Glomerular endothelial cell (primary cell): ENCODE measurements around the gene MTF2. TPM values are rescaled to one million over a fixed set of nuclear protein-coding genes. Genes with fewer than 3 reads are reported as not detected.
A peak's percentile ranks its signal among the peaks of the same experiment; 100 is the strongest.

Experiments
- DNase-seq: peaks from one replicate; pipeline ENCODE4 v3.0.0-alpha.2; 2011; ENCODE audit warnings: low read depth, low spot score; ENCODE audit errors: extremely low read depth
- total RNA-seq: library from RNA; depleted of rRNA; stranded (reverse); fragments of >200 nt; gene quantifications from 2 replicates; pipeline ENCODE4 v1.2.3, GENCODE V29; 2015

The MTF2 gene
- total RNA-seq, 1 donor from 2014 or later, result 19.5 TPM

- peak; percentile 61 for DNase-seq
Measured at GRCh38 chr1:93179886-93180722, 101.0 kb downstream of the MTF2 start, which contains the start of gene TMED5. TMED5 (minus strand) TSS chr1:93180413; CDS start chr1:93180242, 171 bp downstream.

GRCh38 chr1:93180723-93181613 lies 101.9 kb downstream of the MTF2 start, which contains the start of gene CCDC18:
CCDC18 (plus strand) TSS chr1:93180724; CDS start chr1:93183362, 2,638 bp downstream.
- DNase-seq, result no peak

GRCh38 chr1:93186667-93187066 lies 107.6 kb downstream of the MTF2 start:
- no peak for DNase-seq

Other genes with a start within 250 kb of the MTF2 start
- gene RPL5, start 247.2 kb upstream of the MTF2 start, total RNA-seq, result 965 and 1,451 TPM in 2 replicates
- gene DIPK1A, start 117.8 kb upstream of the MTF2 start, total RNA-seq, result 1.3 and 3.1 TPM in 2 replicates
- gene TMED5, start 101.1 kb downstream of the MTF2 start, total RNA-seq, result 50.9 and 57.1 TPM in 2 replicates
- 2.7 and 3.4 TPM in 2 replicates for gene CCDC18, start 101.4 kb downstream of the MTF2 start, total RNA-seq